Activated CD4-positive, alpha-beta memory T cell treated with anti-CD3 and anti-CD28 coated beads, Interleukin-2, amount 10 ng/mL, durations not matched to agents 7 days and 5 days (primary cell): ENCODE data around the gene BPIFB6. TPM values are rescaled to one million over a fixed set of nuclear protein-coding genes. Genes with fewer than 3 reads are reported as not detected.
"Not testable (repeated sequence)": the region's sequence is repeated elsewhere in the genome, so short reads cannot be mapped to it uniquely, and the experiment has no call there.

Experiments used
- CTCF ChIA-PET: fragments of 350-600 bp; sonication (Branson Sonifier 250); formaldehyde crosslinking; loops from one replicate; lab custom pipeline; 2021; ENCODE audit warnings: antibody characterized with exemption, inconsistent platforms; lab: Charles Lee
- POLR2A ChIA-PET: fragments of 350-600 bp; sonication (Branson Sonifier 250); formaldehyde crosslinking; loops from one replicate; lab custom pipeline; 2021; ENCODE audit warnings: antibody characterized with exemption; lab: Charles Lee
- DNase-seq: peaks from one replicate; pipeline ENCODE4 v3.0.0-alpha.2; 2020
- H3K27ac Mint-ChIP-seq: one replicate; pipeline ENCODE4 v1.8.0; 2021; ENCODE audit warnings: mild to moderate bottlenecking, mixed read lengths
- H3K27me3 Mint-ChIP-seq: one replicate; pipeline ENCODE4 v1.8.0; 2021; ENCODE audit warnings: mixed read lengths
- H3K36me3 Mint-ChIP-seq: one replicate; pipeline ENCODE4 v1.8.0; 2021; ENCODE audit warnings: low read depth, mixed read lengths
- H3K4me1 Mint-ChIP-seq: one replicate; pipeline ENCODE4 v1.8.0; 2021; ENCODE audit warnings: mixed read lengths
- H3K4me3 Mint-ChIP-seq: one replicate; pipeline ENCODE4 v1.8.0; 2021; ENCODE audit warnings: mild to moderate bottlenecking, mixed read lengths
- H3K9me3 Mint-ChIP-seq: one replicate; pipeline ENCODE4 v1.8.0; 2021; ENCODE audit warnings: mixed read lengths
- total RNA-seq, 2 experiments: library from RNA; stranded (reverse); gene quantifications; one replicate each; pipeline ENCODE4 v1.2.3, GENCODE V29; 2021

BPIFB6 gene
- total RNA-seq, 2 experiments from 2014 or later = not detected

DNA sequence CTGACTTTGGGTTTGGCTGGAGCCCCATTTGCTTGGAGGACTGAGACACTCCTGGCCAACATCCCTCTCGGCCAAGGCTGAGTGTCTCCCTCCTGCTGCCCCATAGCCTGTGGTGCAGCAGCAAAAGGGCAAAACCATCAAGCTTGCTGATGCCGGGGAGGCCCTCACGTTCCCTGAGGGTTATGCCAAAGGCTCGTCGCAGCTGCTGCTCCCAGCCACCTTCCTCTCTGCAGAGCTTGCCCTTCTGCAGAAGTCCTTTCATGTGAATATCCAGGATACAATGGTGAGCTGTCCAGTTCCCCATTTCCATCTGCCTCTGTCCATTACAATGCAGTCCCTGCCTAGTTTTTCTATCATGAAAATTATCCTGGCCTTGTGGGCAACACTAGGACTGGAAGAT lies 6.0 kb downstream of the BPIFB6 start:
- POLR2A ChIA-PET = no interaction called here
- Mint-ChIP-seq H3K27ac (no peak overlapping the region), H3K9me3 (no peaks in the 10 kb centered on the region), H3K27me3 (no peaks in the 10 kb centered on the region), H3K4me3 (no peak overlapping the region), H3K4me1 (no peaks in the 10 kb centered on the region), H3K36me3 (no peaks in the 10 kb centered on the region)
- CTCF ChIA-PET = no interaction called here
- DNase-seq = no peak

DNA sequence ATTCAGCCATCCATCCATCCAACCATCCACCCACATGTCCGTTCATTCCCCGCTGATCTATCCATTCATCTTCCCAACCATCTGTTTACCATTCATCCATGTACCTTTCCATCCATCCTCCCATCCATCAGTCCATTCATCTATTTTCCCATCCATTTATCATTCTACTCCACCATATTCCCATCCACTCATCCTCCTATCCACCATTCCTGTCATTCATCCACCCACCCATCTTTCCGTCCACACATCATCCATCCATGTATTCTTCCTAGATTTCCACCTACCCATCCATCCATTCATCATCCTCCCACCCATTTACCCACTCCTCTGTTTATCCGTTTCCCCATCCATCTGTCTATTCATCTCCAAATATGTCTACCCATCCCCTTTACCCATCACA lies 6.8 kb downstream of the BPIFB6 start:
- H3K36me3 Mint-ChIP-seq = no peaks in the 10 kb centered on the region
- ChIA-PET POLR2A (no interaction called here), CTCF (no interaction called here)
- no peaks in the 10 kb centered on the region for H3K9me3 Mint-ChIP-seq
- no peak overlapping the region for H3K4me3 Mint-ChIP-seq
- no peaks in the 10 kb centered on the region for H3K27me3 Mint-ChIP-seq
- no peaks in the 10 kb centered on the region for H3K4me1 Mint-ChIP-seq
- DNase-seq = no peak
- H3K27ac Mint-ChIP-seq = no peak overlapping the region

DNA sequence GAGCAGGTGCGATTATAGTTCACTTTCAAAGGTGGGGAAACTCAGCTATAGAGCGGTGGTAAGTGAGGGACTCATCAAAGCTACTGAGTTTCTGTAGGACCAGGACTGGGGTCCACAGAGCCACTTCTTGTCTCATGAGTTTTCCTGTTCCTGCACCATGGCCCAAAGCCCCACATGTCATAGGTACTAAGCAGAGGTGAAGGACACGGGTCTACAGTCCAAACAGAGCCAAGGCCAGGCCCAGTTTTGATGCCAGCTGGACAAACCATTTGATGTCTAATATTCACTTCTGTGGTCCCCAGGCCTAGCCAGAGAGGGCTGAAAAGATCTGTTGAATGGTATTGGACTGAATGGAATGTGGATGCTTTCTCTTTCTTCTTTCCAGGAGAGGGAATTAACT lies 11.0 kb downstream of the BPIFB6 start:
- no peaks in the 10 kb centered on the region for H3K4me1 Mint-ChIP-seq
- ChIA-PET POLR2A (no interaction called here), CTCF (no interaction called here)
- no peak overlapping the region for H3K27ac Mint-ChIP-seq
- no peak for DNase-seq
- H3K4me3 Mint-ChIP-seq = no peak overlapping the region
- H3K36me3 Mint-ChIP-seq = no peaks in the 10 kb centered on the region
- H3K9me3 Mint-ChIP-seq = peaks cover 11% of the 10 kb centered on the region
- H3K27me3 Mint-ChIP-seq = no peaks in the 10 kb centered on the region

DNA sequence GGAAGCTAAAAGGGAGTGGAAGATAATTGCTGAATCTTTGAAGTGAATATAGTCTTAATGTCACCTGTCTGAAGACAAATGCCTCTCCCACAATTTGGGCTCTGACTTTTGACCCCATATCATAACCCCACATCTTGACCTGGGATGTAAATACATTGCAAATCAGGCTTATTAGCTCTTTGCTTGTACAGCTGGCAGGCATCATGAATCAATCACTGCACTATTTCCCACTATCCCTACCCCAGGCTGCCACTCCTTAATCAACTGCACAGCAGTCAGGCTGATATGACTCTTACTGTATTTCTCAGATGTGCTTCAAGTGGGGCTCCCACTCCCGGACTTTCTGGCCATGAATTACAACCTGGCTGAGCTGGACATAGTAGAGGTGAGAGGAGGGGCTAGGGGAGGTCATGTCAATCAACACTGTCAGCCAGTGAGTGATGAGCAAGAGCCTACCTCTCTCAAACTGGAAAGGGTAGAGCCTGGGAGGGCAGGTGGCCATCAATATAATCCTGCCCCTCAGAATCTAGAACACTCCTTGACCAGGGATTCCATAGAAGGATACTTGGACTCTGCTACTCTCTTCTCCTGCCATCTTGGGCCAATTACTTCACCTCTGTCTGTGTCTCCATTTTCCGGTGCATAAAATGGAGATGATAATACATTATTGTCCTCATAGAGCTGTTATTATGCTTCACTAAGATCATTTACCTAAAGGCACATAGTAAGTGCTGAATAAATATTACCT lies 11.7 kb downstream of the BPIFB6 start:
- H3K4me3 Mint-ChIP-seq = no peak overlapping the region

DNA sequence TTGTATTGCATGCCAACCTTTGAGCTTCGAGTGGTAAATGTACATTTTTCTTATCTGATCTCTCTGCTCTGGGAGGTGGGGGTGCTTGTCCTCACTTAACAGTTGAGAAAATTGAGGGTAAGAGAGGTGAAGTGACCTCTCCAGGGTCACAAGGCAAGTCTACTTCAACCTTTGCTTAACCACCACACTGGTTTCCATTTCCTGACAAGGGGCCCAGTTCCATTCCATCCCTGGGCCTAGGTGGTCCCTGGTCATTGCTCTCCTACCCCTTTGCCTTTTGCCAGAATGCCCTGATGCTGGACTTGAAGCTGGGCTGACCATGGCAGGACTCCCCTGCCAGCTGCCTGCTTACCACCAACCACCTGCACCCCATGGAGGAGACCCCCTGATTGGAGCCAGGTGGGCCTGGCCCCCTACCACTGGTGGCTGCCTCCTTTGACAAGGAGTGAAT lies 12.3 kb downstream of the BPIFB6 start:
- DNase-seq = no peak
- no peaks in the 10 kb centered on the region for H3K4me1 Mint-ChIP-seq
- no peaks in the 10 kb centered on the region for H3K36me3 Mint-ChIP-seq
- H3K4me3 Mint-ChIP-seq = no peak overlapping the region
- no peak overlapping the region for H3K27ac Mint-ChIP-seq
- peaks cover 11% of the 10 kb centered on the region for H3K9me3 Mint-ChIP-seq
- no peaks in the 10 kb centered on the region for H3K27me3 Mint-ChIP-seq
- ChIA-PET CTCF (interaction anchor here (0.5 kb wide), 1 partner anchor 1107 kb away, joined by 3 read pairs; no protein-coding TSS in a partner anchor), POLR2A (no interaction called here)

More for the DNA sequence above, 11.7 kb downstream of the BPIFB6 start:
- ChIA-PET CTCF (no interaction called here), POLR2A (no interaction called here)
- no peaks in the 10 kb centered on the region for H3K36me3 Mint-ChIP-seq
- H3K27ac Mint-ChIP-seq = no peak overlapping the region
- no peaks in the 10 kb centered on the region for H3K27me3 Mint-ChIP-seq
- no peak for DNase-seq
- peaks cover 11% of the 10 kb centered on the region for H3K9me3 Mint-ChIP-seq
- H3K4me1 Mint-ChIP-seq = no peaks in the 10 kb centered on the region

DNA sequence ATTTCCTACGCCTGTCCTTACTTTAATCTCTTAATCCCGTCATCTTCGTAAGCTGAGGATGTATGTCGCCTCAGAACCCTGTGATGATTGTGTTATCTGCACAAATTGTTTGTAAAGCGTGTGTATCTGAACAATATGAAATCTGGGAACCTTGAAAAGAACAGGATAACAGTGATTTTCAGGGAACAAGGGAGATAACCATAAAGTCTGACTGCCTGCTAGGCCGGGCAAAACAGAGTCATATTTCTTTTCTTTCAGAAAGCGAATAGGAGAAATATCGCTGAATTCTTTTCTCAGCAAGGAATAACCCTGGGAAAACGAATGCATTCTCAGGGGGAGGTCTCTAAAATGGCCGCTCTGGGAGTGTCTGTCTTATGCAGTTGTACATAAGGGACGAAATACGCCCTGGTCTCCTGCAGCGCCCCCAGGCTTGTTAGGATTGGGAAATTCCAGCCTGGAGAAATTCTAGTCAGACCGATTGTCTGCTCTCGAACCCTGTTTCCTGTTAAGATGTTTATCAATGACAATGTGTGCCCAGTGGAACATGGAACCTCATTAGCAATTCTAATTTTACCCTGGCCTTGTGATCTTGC lies 13.8 kb downstream of the BPIFB6 start:
- POLR2A ChIA-PET, CTCF ChIA-PET, H3K27ac Mint-ChIP-seq, H3K4me1 Mint-ChIP-seq, DNase-seq, H3K36me3 Mint-ChIP-seq, H3K4me3 Mint-ChIP-seq, H3K27me3 Mint-ChIP-seq: not testable (repeated sequence)
- H3K9me3 Mint-ChIP-seq = peaks cover 11% of the 10 kb centered on the region

DNA sequence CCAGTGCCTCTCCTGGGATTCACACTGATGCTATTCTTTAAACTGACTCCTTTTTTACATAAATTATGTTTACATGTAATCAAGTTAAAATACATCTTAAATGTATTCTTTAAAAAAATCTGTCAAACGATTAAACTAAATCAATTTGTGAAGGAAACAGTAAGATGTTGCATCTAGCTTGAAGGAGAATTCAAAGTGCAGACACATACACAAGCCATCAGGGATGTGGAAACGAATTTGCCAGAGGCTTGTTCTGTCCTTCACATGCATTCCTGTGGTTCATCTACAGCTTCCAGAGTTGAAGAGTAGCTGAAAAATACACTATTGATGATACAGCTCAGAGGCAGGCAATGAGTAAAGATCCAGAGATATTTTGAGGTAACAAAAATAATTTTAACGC lies 15.0 kb downstream of the BPIFB6 start:
- Mint-ChIP-seq H3K36me3 (no peaks in the 10 kb centered on the region), H3K9me3 (peaks cover 11% of the 10 kb centered on the region), H3K4me3 (no peak overlapping the region), H3K27ac (no peak overlapping the region), H3K27me3 (no peaks in the 10 kb centered on the region), H3K4me1 (no peaks in the 10 kb centered on the region)
- DNase-seq = no peak
- ChIA-PET POLR2A (no interaction called here), CTCF (no interaction called here)

DNA sequence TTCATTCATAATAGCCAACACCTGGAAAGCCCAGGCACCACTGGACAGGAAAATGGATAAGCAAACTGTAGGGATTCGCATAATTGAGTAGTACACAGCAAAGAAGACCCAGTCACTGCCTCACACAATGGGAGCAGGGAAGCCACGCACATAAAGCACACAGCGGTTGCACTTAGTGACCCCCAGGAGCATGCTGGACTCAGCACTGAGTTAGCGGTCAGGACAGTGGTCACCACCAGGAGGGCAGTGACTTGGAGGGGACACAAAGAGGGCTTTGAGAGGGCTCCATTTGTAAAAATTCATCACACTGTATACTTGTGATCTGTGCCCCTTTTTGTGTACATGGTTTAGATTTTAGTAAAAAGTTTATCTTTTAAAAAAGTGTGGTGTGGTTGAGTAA lies 19.9 kb downstream of the BPIFB6 start:
- ChIA-PET POLR2A (no interaction called here), CTCF (no interaction called here)
- Mint-ChIP-seq H3K4me3 (no peak overlapping the region), H3K27ac (no peak overlapping the region), H3K9me3 (peaks cover 2% of the 10 kb centered on the region), H3K36me3 (no peaks in the 10 kb centered on the region), H3K4me1 (no peaks in the 10 kb centered on the region), H3K27me3 (no peaks in the 10 kb centered on the region)
- DNase-seq = no peak

DNA sequence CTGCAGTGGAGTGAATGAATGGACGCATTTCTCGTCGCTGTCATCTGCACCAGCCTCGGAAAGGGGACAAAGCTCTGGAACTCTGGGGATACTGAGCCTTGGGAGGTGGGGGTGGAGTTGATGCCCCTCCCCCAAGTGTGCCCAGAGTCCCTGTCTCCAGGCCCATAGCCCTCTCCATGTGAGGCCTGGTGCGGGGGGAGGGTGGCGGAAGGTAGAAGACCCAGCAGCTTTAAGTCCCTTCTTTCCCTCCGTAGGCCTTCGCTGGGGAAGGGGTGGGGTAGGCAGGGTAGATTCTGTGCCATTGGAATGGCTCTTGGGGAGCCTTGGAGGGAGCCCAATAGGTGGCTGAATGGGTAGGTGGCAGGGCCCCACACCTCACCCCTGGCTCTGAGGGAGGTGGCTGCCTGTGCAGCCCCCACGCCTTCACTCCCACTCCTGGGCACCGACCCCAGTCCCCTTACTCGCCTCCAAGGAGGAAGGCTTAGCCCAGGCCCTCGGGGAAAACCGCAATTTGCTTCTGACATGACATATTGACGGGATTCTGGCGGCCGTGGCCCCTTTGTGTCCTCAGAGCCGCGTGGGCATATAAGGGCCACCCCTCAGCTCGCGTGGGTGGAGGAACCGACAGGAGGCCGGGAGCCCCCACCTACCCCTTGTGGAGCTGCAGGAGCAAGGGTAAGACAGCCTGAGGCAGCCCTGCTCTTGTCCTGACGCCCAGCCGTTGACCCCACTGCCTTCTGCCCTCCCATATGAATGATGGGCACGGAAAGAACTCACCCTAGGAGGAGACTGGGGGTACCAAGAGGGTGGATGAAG lies 22.1 kb downstream of the BPIFB6 start, which contains the start of gene BPIFB3:
TSS of gene BPIFB3 (plus strand) at position 613 of the 816 bp plus-strand sequence. CDS start 1,533 bp downstream, outside the sequence.
- H3K4me3 Mint-ChIP-seq = no peak within 1 kb of the TSS
- H3K9me3 Mint-ChIP-seq = no peaks in the 10 kb centered on the region
- ChIA-PET CTCF (no interaction called here), POLR2A (no interaction called here)
- no peaks in the 10 kb centered on the region for H3K27me3 Mint-ChIP-seq
- H3K27ac Mint-ChIP-seq = no peak within 1 kb of the TSS
- DNase-seq = no peak
- H3K4me1 Mint-ChIP-seq = no peaks in the 10 kb centered on the region
- no peaks in the 10 kb centered on the region for H3K36me3 Mint-ChIP-seq

DNA sequence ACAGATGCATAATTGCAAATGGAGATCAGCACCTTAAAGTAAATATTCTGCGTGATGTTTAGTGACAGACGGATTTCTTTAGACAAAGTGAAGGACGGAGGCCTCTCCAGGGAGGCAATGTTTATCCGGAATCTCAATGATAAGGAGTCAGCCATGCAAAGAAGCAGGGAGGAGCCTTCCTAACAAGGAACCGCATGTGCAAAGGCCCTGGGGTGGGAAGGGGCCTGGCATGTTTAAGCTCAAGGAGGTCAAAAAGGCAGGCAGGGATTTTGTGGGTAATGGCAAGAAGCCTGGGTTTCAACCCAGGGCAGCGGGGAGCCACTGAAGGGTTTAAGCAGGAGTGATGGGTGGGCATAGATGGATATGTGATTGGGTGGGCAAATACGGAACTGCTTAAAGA lies 22.9 kb downstream of the BPIFB6 start:
- H3K27me3 Mint-ChIP-seq = no peaks in the 10 kb centered on the region
- DNase-seq = no peak
- no peaks in the 10 kb centered on the region for H3K4me1 Mint-ChIP-seq
- no peak overlapping the region for H3K27ac Mint-ChIP-seq
- H3K9me3 Mint-ChIP-seq = no peaks in the 10 kb centered on the region
- H3K36me3 Mint-ChIP-seq = no peaks in the 10 kb centered on the region
- H3K4me3 Mint-ChIP-seq = no peak overlapping the region
- POLR2A ChIA-PET = no interaction called here
- CTCF ChIA-PET = no interaction called here

DNA sequence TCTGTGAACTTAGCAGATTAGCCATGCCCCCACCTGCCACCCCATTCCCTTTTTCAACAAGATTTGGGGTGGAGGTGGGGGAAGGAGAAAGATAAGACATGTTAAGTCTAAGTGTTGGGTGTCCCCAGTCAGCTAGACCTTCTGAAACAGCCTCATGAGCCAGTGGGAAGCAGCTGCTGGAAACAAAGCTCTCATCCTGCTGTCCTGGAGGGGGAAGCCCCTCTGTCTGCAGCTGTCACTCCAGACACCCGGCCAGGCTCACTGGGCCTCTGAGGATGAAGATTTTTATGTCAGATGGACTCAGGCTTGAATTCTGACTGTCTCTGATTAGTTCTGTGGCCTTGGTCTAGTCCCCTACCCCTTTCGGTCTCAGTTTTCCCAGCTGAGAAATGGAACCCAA lies 23.3 kb downstream of the BPIFB6 start:
- Mint-ChIP-seq H3K36me3 (no peaks in the 10 kb centered on the region), H3K4me3 (no peak overlapping the region), H3K27me3 (no peaks in the 10 kb centered on the region), H3K4me1 (no peaks in the 10 kb centered on the region), H3K9me3 (no peaks in the 10 kb centered on the region), H3K27ac (no peak overlapping the region)
- POLR2A ChIA-PET = no interaction called here
- CTCF ChIA-PET = no interaction called here
- DNase-seq = no peak

DNA sequence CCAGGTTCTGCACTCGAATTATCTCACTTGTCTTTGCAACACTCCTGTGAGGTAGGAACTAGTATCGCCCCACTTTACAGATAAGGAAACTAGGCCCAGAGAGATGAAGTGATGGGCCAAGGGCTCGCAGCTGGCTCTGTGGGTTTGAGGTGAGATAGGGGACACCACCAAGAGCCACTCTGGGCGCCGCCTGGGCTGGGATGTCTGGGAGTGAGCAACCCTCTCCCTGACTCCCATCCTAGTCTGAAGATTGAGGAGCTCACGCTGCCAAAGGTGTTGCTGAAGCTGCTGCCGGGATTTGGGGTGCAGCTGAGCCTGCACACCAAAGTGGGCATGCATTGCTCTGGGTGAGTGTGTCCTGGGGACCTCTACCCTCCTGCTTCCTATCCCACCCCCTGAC lies 27.7 kb downstream of the BPIFB6 start:
- Mint-ChIP-seq H3K4me1 (no peaks in the 10 kb centered on the region), H3K36me3 (no peaks in the 10 kb centered on the region), H3K9me3 (no peaks in the 10 kb centered on the region), H3K27me3 (no peaks in the 10 kb centered on the region), H3K27ac (no peak overlapping the region), H3K4me3 (no peak overlapping the region)
- POLR2A ChIA-PET = no interaction called here
- CTCF ChIA-PET = no interaction called here
- no peak for DNase-seq

DNA sequence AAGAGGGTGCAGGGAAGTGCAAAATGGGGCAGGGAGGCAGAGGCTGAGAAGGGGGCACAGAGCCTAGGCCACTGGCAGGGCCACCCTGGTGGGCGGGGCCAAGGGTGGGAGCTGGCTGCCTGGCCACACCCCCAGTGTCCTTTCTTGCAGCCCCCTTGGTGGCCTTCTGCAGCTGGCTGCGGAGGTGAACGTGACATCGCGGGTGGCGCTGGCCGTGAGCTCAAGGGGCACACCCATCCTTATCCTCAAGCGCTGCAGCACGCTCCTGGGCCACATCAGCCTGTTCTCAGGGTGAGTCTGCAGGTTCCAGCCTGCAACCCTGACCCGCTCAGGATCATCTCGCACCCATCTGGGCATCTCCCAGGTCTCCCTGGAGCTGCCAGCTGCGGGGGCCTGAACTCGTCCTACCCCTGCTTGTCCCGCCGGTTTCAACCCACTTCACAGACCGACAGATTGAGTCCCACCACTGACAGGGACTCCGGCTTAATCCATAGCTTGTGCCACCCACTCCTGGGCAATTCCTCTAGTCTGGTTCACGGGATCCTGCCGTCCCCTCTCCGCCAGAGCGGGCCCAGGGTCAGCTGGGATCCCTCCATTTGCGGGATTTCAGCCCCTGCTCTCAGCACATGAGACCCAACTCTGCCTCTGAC lies 28.4 kb downstream of the BPIFB6 start:
- Mint-ChIP-seq H3K4me1 (no peaks in the 10 kb centered on the region), H3K9me3 (no peaks in the 10 kb centered on the region), H3K4me3 (no peak overlapping the region), H3K27me3 (no peaks in the 10 kb centered on the region), H3K36me3 (no peaks in the 10 kb centered on the region), H3K27ac (no peak overlapping the region)
- ChIA-PET POLR2A (no interaction called here), CTCF (no interaction called here)
- no peak for DNase-seq
